ENCODE results near the gene SASH3.

GRCh38 chrX:129760981-129761380 is 18.8 kb upstream of the SASH3 start:
- no peak for TF ChIP-seq YY1 (IDR thresholded peaks at IDR 0.05; ENCODE audit: insufficient read depth, insufficient read length)
- TF ChIP-seq ZNF274 (IDR thresholded peaks at IDR 0.05; ENCODE audit: low read depth, low read length) = no peak
- no peak for TF ChIP-seq SUZ12 (IDR thresholded peaks at IDR 0.05; ENCODE audit: extremely low read depth, insufficient read depth, insufficient read length)

Data from NT2/D1 (cell line).